Measurements from ENCODE around the gene CDH4. TPM values are rescaled to one million over a fixed set of nuclear protein-coding genes. Genes with fewer than 3 reads are reported as not detected.

The CDH4 gene
- total RNA-seq, 2 donors from 2014 or later = not detected

GRCh38 chr20:61627791-61628415 lies 375.8 kb downstream of the CDH4 start:
- no peaks in the 10 kb centered on the region for H3K36me3 ChIP-seq
- no peak overlapping the region for H3K27ac ChIP-seq
- DNase-seq (ENCODE audit: low spot score) = no peak
- no peak overlapping the region for H3K4me3 ChIP-seq
- no peaks in the 10 kb centered on the region for H3K4me1 ChIP-seq (ENCODE audit: control insufficient read depth in 1 of 2, low read depth in 2 of 2)
- H3K27me3 ChIP-seq (replicated peaks; ENCODE audit: insufficient read depth) = no peaks in the 10 kb centered on the region
- no peak for ATAC-seq (ENCODE audit: insufficient number of reproducible peaks, low FRiP score, low read depth)
- TF ChIP-seq, protein P1, sequence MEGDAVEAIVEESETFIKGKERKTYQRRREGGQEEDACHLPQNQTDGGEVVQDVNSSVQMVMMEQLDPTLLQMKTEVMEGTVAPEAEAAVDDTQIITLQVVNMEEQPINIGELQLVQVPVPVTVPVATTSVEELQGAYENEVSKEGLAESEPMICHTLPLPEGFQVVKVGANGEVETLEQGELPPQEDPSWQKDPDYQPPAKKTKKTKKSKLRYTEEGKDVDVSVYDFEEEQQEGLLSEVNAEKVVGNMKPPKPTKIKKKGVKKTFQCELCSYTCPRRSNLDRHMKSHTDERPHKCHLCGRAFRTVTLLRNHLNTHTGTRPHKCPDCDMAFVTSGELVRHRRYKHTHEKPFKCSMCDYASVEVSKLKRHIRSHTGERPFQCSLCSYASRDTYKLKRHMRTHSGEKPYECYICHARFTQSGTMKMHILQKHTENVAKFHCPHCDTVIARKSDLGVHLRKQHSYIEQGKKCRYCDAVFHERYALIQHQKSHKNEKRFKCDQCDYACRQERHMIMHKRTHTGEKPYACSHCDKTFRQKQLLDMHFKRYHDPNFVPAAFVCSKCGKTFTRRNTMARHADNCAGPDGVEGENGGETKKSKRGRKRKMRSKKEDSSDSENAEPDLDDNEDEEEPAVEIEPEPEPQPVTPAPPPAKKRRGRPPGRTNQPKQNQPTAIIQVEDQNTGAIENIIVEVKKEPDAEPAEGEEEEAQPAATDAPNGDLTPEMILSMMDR (IDR thresholded peaks at IDR 0.05) = no peak
- H3K9me3 ChIP-seq = no peaks in the 10 kb centered on the region

DNA sequence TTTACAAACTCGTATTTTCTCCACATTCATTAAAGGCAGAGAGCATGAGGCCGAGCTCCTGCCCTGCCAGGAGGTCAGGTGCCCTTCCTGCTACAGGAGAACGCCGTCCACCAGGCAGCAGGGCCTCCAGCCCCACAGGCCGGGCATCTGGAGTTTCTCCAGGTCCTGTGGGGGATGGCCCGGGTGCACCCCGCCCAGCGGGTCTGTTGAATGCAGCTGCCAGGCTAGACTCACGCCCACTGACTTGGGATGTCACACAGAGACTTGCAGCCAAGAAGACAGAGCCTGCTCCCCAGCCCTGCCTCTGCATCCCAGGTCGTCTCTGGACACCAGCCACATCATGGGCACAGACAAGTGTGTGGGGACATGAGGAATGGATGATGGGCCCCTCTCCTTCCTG lies 376.4 kb downstream of the CDH4 start:
- H3K4me1 ChIP-seq (ENCODE audit: control insufficient read depth in 1 of 2, low read depth in 2 of 2) = no peaks in the 10 kb centered on the region
- H3K36me3 ChIP-seq = no peaks in the 10 kb centered on the region
- H3K9me3 ChIP-seq = no peaks in the 10 kb centered on the region
- no peak for DNase-seq (ENCODE audit: low spot score)
- H3K27ac ChIP-seq = no peak overlapping the region
- no peaks in the 10 kb centered on the region for H3K27me3 ChIP-seq (replicated peaks; ENCODE audit: insufficient read depth)
- TF ChIP-seq, protein P1 (IDR thresholded peaks at IDR 0.05) = no peak
- no peak overlapping the region for H3K4me3 ChIP-seq
- no peak for ATAC-seq (ENCODE audit: insufficient number of reproducible peaks, low FRiP score, low read depth)

DNA sequence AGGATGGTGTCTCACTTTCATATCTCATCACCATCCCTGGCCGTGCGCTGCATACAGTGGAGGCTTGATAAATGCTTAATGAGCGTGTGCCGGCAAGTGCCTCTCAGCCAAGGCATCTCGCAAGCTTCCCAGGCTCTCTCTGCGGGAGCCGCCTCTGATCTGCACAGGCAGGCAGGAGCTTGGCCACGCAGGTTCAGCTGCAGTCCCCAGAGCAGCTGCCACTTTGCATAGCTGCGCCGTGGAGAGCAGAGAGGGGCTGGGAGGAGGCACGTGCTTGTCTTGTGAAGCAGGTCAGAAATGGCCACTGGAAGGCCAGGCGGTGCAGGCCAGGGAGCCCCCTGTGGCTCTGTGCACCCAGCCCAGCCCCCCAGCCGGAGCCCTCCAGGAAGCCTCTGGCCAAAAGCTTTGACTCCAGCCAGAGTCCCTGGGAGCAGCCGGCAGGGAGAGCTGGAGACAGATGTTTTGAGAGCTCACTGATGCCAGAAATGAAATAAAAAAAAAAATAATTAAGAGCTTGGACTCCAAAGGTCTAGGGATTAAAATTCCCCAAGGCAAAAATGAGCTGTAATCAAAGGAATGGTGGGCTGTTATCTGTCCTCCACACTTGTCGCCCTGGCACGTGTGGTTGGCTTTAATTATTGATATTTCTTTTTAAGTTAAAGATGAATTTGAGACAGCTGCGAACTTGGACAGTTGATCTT lies 377.0 kb downstream of the CDH4 start:
- Histone ChIP-seq H3K4me3 (no peak overlapping the region), H3K4me1 (ENCODE audit: control insufficient read depth in 1 of 2, low read depth in 2 of 2) (no peaks in the 10 kb centered on the region), H3K36me3 (no peaks in the 10 kb centered on the region), H3K9me3 (no peaks in the 10 kb centered on the region), H3K27me3 (replicated peaks; ENCODE audit: insufficient read depth) (no peaks in the 10 kb centered on the region), H3K27ac (no peak overlapping the region)
- TF ChIP-seq, protein P1 (IDR thresholded peaks at IDR 0.05) = no peak
- DNase-seq (ENCODE audit: low spot score) = no peak
- no peak for ATAC-seq (ENCODE audit: insufficient number of reproducible peaks, low FRiP score, low read depth)

- TF ChIP-seq, protein P1 (IDR thresholded peaks at IDR 0.05) = no peak
- DNase-seq (ENCODE audit: low spot score) (no peak), ATAC-seq (ENCODE audit: insufficient number of reproducible peaks, low FRiP score, low read depth) (no peak)
- H3K27ac ChIP-seq = no peak overlapping the region
- no peak overlapping the region for H3K4me3 ChIP-seq
- H3K9me3 ChIP-seq = no peaks in the 10 kb centered on the region
- no peaks in the 10 kb centered on the region for H3K27me3 ChIP-seq (replicated peaks; ENCODE audit: insufficient read depth)
- no peaks in the 10 kb centered on the region for H3K4me1 ChIP-seq (ENCODE audit: control insufficient read depth in 1 of 2, low read depth in 2 of 2)
- H3K36me3 ChIP-seq = no peaks in the 10 kb centered on the region
These were observed 377.7 kb downstream of the CDH4 start for GRCh38 chr20:61629602-61630390.

DNA sequence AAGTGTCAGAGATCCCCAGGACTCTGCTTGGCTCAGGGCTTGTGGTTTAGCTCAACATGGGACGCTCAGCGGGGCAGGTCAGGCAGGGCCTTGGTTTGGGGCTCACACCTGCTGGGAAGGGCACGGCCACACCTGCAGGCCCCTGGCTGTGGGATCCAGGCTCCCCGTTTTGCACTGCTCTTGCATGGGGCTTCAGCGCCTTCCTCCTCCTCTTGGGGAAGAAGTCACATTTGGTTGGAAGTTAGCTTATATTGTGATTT lies 378.3 kb downstream of the CDH4 start:
- no peak for DNase-seq (ENCODE audit: low spot score)
- Histone ChIP-seq H3K4me3 (no peak overlapping the region), H3K27me3 (replicated peaks; ENCODE audit: insufficient read depth) (no peaks in the 10 kb centered on the region), H3K27ac (no peak overlapping the region), H3K4me1 (ENCODE audit: control insufficient read depth in 1 of 2, low read depth in 2 of 2) (no peaks in the 10 kb centered on the region), H3K36me3 (no peaks in the 10 kb centered on the region), H3K9me3 (no peaks in the 10 kb centered on the region)
- ATAC-seq (ENCODE audit: insufficient number of reproducible peaks, low FRiP score, low read depth) = no peak
- TF ChIP-seq, protein P1 (IDR thresholded peaks at IDR 0.05) = no peak
